HepG2 (cell line): Measurements from ENCODE around the gene HCAR1. TPM values are rescaled to one million over a fixed set of nuclear protein-coding genes. Genes with fewer than 3 reads are reported as not detected.

ENCODE experiments used
- ATF6 ChIP-seq: sonication (generic); formaldehyde crosslinking; conservative IDR thresholded peaks from 2 replicates; pipeline ENCODE4 v1.4.0; 2020; ENCODE audit warnings: missing genetic modification reagents
- GRHL1 ChIP-seq: sonication (generic); formaldehyde crosslinking; conservative IDR thresholded peaks from 2 replicates; pipeline ENCODE4 v1.8.0; 2022; ENCODE audit warnings: missing genetic modification reagents
- HHEX ChIP-seq: IDR thresholded peaks from 2 replicates; pipeline ENCODE4 v1.6.1; 2016; ENCODE audit warnings: control low read depth
- HMGXB4 ChIP-seq, 2 experiments: sonication (generic) in 1 of 2; formaldehyde crosslinking in 1 of 2; IDR thresholded peaks; 2 replicates each; pipeline versions ENCODE4 v1.4.0 to v1.6.1; 2018 to 2020; ENCODE audit warnings: missing genetic modification reagents in 2 of 2, borderline replicate concordance in 1 of 2, low read depth in 1 of 2, mild to moderate bottlenecking in 1 of 2, missing biosample characterization in 1 of 2
- HNRNPUL1 ChIP-seq: fragments of 200-400 bp; formaldehyde crosslinking; IDR thresholded peaks from 2 replicates; pipeline ENCODE4 v1.6.1; 2017; ENCODE audit warnings: low read depth, mild to moderate bottlenecking, low read length, moderate library complexity
- JUNB ChIP-seq: sonication (generic); formaldehyde crosslinking; IDR thresholded peaks from 2 replicates; pipeline ENCODE4 v1.8.0; 2022; ENCODE audit warnings: missing genetic modification reagents, mild to moderate bottlenecking, borderline replicate concordance
- KDM3A ChIP-seq: IDR thresholded peaks from 2 replicates; pipeline ENCODE4 v1.6.1; 2018; ENCODE audit warnings: low read depth, missing compliant biosample characterization
- KDM5A ChIP-seq: fragments of 200-600 bp; sonication (generic); IDR thresholded peaks from 2 replicates; pipeline ENCODE4 v1.7.0; 2018; ENCODE audit warnings: antibody characterized with exemption, mild to moderate bottlenecking, low read length, borderline replicate concordance
- LBX2 ChIP-seq: sonication (generic); formaldehyde crosslinking; IDR thresholded peaks from 2 replicates; pipeline ENCODE4 v1.5.0; 2020; ENCODE audit warnings: missing genetic modification reagents, mild to moderate bottlenecking, borderline replicate concordance
- MED8 ChIP-seq: sonication (generic); formaldehyde crosslinking; IDR thresholded peaks from 2 replicates; pipeline ENCODE4 v1.8.1; 2023; ENCODE audit warnings: mild to moderate bottlenecking, missing genetic modification reagents; ENCODE audit not compliant: insufficient replicate concordance
- MEF2D ChIP-seq: sonication (generic); formaldehyde crosslinking; IDR thresholded peaks from 2 replicates; pipeline ENCODE4 v1.5.1; 2020; ENCODE audit warnings: mild to moderate bottlenecking, missing genetic modification reagents
- MYC ChIP-seq: sonication (generic); formaldehyde crosslinking; IDR thresholded peaks from 2 replicates; pipeline ENCODE4 v1.9.0; 2021; ENCODE audit warnings: missing genetic modification reagents, borderline replicate concordance
- PITX1 ChIP-seq: sonication (generic); formaldehyde crosslinking; IDR thresholded peaks from 2 replicates; pipeline ENCODE4 v1.5.1; 2020; ENCODE audit warnings: mild to moderate bottlenecking, missing genetic modification reagents
- POGK ChIP-seq: sonication (generic); formaldehyde crosslinking; conservative IDR thresholded peaks from 2 replicates; pipeline ENCODE4 v1.8.0; 2022; ENCODE audit warnings: mild to moderate bottlenecking, moderate library complexity, missing genetic modification reagents
- TBX3 ChIP-seq: fragments of 450-650 bp; IDR thresholded peaks from 2 replicates; pipeline ENCODE4 v1.6.1; 2017; ENCODE audit warnings: antibody characterized with exemption, mild to moderate bottlenecking, inconsistent platforms, borderline replicate concordance
- THAP7 ChIP-seq: sonication (generic); formaldehyde crosslinking; IDR thresholded peaks from 2 replicates; pipeline ENCODE4 v1.8.1; 2023; ENCODE audit warnings: mild to moderate bottlenecking, missing genetic modification reagents
- THYN1 ChIP-seq: sonication (generic); formaldehyde crosslinking; IDR thresholded peaks from 2 replicates; pipeline ENCODE4 v1.8.1; 2023; ENCODE audit warnings: low read depth, mild to moderate bottlenecking, moderate library complexity, missing genetic modification reagents, borderline replicate concordance
- ZFP36L2 ChIP-seq: sonication (generic); formaldehyde crosslinking; IDR thresholded peaks from 2 replicates; pipeline ENCODE4 v1.4.0; 2020; ENCODE audit warnings: missing genetic modification reagents
- ZFP41 ChIP-seq: sonication (generic); formaldehyde crosslinking; IDR thresholded peaks from 2 replicates; pipeline ENCODE4 v1.4.0; 2020; ENCODE audit warnings: mild to moderate bottlenecking, missing genetic modification reagents, borderline replicate concordance
- ZMAT3 ChIP-seq: sonication (generic); formaldehyde crosslinking; conservative IDR thresholded peaks from 2 replicates; pipeline ENCODE4 v1.7.0; 2021; ENCODE audit warnings: missing genetic modification reagents
- ZNF572 ChIP-seq: sonication (generic); formaldehyde crosslinking; IDR thresholded peaks from 2 replicates; pipeline ENCODE4 v1.5.1; 2020; ENCODE audit warnings: mild to moderate bottlenecking, missing genetic modification reagents
- ZSCAN9 ChIP-seq: IDR thresholded peaks from 2 replicates; pipeline ENCODE4 v1.6.1; 2016; ENCODE audit warnings: borderline replicate concordance
- polyA plus RNA-seq, 8 experiments: library from polyadenylated mRNA; depleted of rRNA in 3 of 8; stranded (reverse) in 7 of 8; unstranded in 1 of 8; fragments of >200 nt; fragmentation: Illumina TruSeq in 4 of 8; extraction: Trizol in 4 of 8; gene quantifications; 2 replicates each; pipeline versions ENCODE4 v1.2.1 to v1.2.3, GENCODE V29; 2011 to 2016; ENCODE audit warnings: low read depth in 4 of 8, missing spikeins in 1 of 8, mixed read lengths in 1 of 8; ENCODE audit not compliant: insufficient read depth in 1 of 8
- total RNA-seq, 5 experiments: library from RNA; depleted of rRNA; stranded (reverse); fragments of >200 nt; fragmentation: Illumina TruSeq; extraction: Trizol; gene quantifications; 2 replicates each; pipeline ENCODE4 v1.2.3, GENCODE V29; 2016; ENCODE audit warnings: low read depth in 1 of 5

HCAR1 gene
- total and polyA plus RNA-seq, 2 of the 13 experiments (the other 11 are each of a cell fraction or from before 2014, with no cell fraction given): 0.53 to 4.4 TPM

GRCh38 chr12:122721057-122721545, 9.5 kb downstream of the HCAR1 start (continued):
- TF ChIP-seq THYN1 (no peak), TBX3 (no peak), PITX1 (0 out of 2 replicates have a peak, but pooled peaks have one; percentile 24), MYC (CRISPR knock-in tag) (peak; percentile 34; the same call in 1 of the 2 replicates), ZFP36L2 (CRISPR knock-in tag) (no peak), ZMAT3 (no peak), KDM5A (no peak), KDM3A (no peak), MED8 (CRISPR knock-in tag) (no peak), HHEX (CRISPR knock-in tag) (0 out of 2 replicates have a peak, but pooled peaks have one; percentile 21), LBX2 (CRISPR knock-in tag) (no peak), THAP7 (no peak), POGK (CRISPR knock-in tag) (no peak), ZFP41 (CRISPR knock-in tag) (no peak), ZSCAN9 (no peak), MEF2D (no peak), HNRNPUL1 (no peak), HMGXB4 (CRISPR knock-in tag; IDR thresholded peaks at IDR 0.05; ENCODE audit: borderline replicate concordance in 1 of 2, low read depth in 1 of 2) (no peak), GRHL1 (CRISPR knock-in tag) (no peak), ATF6 (CRISPR knock-in tag) (no peak), ZNF572 (CRISPR knock-in tag) (no peak), JUNB (CRISPR knock-in tag) (no peak)
